Urinary bladder (tissue), 4 donors: ENCODE data around the gene PLEKHA6. TPM values are rescaled to one million over a fixed set of nuclear protein-coding genes. Genes with fewer than 3 reads are reported as not detected.

Experiments used
- DNase-seq: peaks from one replicate; pipeline ENCODE4 v3.0.0-alpha.2; 2015; ENCODE audit errors: extremely low spot score
- H3K27ac ChIP-seq: one replicate; pipeline ENCODE4 v1.5.1; 2013; ENCODE audit warnings: low read depth, mild to moderate bottlenecking, moderate library complexity
- H3K36me3 ChIP-seq: one replicate; pipeline ENCODE4 v1.6.1; 2013; ENCODE audit warnings: mild to moderate bottlenecking, moderate library complexity; ENCODE audit not compliant: insufficient read depth
- H3K4me1 ChIP-seq: one replicate; pipeline ENCODE4 v1.6.1; 2013; ENCODE audit warnings: mild to moderate bottlenecking, moderate library complexity; ENCODE audit not compliant: insufficient read depth
- H3K4me3 ChIP-seq: one replicate; pipeline ENCODE4 v1.5.1; 2013; ENCODE audit warnings: low read depth, low read length
- WGBS: extraction: QIAGEN DNeasy Blood & Tissue Kit; methylation state at CpG from one replicate; pipeline ENCODE4 v1.1.7; 2013; 5-methylcytosine and 5-hydroxymethylcytosine counted together
- polyA plus RNA-seq: library from polyadenylated mRNA; stranded (reverse); fragments of 200-250 nt; gene quantifications from one replicate; pipeline ENCODE4 v1.2.3, GENCODE V29; 2013
- total RNA-seq: library from RNA; depleted of rRNA; stranded (reverse); fragments of >200 nt; gene quantifications from one replicate; pipeline ENCODE4 v1.2.3, GENCODE V29; 2014
- donor health status: healthy with polysubstance abuse.
- donor health status: healthy.

PLEKHA6 gene
- total and polyA plus RNA-seq, 2 donors = 9.5 to 15.1 TPM

DNA sequence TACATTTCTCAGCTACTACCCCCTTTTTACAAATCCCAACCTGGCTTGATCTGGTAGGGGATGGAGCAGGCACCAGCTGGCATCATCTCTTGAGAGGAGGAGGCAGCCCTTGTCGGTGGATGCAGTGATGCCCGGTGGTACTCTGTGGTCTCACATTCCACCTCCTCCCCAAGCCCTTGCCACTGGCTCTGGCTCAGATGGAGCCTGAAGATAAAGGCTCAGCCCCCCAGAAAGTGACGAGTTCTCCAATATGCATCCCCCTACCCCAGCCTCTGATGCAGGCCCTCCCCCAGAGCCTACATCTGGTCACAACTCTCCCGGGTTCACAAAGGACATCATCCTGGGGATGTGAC, 142.1 kb downstream of the PLEKHA6 start:
- no peak overlapping the region for H3K4me3 ChIP-seq
- H3K27ac ChIP-seq = no peak overlapping the region
- WGBS = 60% methylated on average over 4 of the region's 4 CpGs
- H3K4me1 ChIP-seq = no peaks in the 10 kb centered on the region
- no peak for DNase-seq
- no peaks in the 10 kb centered on the region for H3K36me3 ChIP-seq

DNA sequence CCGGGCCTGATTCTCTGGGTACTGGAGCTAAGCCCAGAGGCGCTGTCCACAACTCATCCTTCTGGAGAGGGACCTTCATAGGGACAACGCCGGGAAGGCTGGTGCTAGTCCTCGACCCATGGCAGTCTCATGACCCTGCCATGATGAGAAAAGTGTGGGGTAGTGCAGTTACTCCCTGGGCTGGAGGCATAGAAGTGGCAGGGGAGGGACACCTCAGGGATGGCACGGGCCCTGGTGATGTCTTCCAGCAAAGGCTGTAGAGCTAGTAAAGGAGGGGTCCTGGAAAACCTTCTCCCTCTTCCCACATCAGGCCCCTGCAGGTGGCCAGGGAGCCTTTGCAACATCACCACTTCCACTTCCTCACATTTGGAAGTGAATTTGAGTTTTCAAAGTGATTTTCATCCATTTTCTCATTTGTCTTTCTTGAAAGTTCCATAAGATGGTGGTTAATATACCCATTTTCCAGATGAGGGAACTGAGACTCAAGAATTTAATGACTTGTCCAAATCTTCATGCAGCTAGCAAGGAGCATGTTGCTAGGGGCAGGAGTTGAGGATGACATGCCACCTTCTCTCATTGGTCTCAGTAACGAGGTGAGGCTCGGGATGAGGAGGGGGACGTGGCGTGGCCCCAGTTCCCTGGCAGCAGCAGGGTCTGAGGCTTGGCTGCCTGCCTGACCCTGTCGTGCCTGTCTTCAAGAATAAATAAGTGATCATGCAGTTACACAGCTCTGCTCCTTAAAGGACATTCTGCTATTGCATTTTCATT, 142.7 kb downstream of the PLEKHA6 start:
- Histone ChIP-seq H3K4me1 (no peaks in the 10 kb centered on the region), H3K36me3 (no peaks in the 10 kb centered on the region), H3K27ac (no peak overlapping the region), H3K4me3 (no peak overlapping the region)
- no peak for DNase-seq
- WGBS = 80% methylated on average over 11 of the region's 11 CpGs

DNA sequence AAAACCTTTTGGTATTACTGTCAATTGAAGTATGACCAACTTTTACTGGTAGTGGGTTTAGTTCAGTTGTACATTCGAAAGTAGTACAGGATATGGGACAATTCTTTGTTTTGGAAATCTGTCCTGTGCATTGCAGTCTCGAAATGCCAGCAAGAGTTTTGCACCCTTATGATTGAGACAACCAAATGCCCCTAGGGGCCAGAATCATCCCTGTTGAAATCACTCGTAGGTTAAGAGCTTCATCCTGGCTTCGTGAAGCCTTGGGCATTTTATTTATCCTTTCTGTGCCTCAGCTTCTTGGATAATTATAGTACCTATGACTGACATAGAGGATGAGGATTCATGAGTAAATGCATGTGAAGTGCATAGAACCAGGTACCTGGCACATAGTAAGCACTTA, 143.5 kb downstream of the PLEKHA6 start:
- Histone ChIP-seq H3K27ac (no peak overlapping the region), H3K4me3 (no peak overlapping the region), H3K36me3 (no peaks in the 10 kb centered on the region), H3K4me1 (no peaks in the 10 kb centered on the region)
- no peak for DNase-seq
- WGBS = 84% methylated on average over 4 of the region's 4 CpGs

DNA sequence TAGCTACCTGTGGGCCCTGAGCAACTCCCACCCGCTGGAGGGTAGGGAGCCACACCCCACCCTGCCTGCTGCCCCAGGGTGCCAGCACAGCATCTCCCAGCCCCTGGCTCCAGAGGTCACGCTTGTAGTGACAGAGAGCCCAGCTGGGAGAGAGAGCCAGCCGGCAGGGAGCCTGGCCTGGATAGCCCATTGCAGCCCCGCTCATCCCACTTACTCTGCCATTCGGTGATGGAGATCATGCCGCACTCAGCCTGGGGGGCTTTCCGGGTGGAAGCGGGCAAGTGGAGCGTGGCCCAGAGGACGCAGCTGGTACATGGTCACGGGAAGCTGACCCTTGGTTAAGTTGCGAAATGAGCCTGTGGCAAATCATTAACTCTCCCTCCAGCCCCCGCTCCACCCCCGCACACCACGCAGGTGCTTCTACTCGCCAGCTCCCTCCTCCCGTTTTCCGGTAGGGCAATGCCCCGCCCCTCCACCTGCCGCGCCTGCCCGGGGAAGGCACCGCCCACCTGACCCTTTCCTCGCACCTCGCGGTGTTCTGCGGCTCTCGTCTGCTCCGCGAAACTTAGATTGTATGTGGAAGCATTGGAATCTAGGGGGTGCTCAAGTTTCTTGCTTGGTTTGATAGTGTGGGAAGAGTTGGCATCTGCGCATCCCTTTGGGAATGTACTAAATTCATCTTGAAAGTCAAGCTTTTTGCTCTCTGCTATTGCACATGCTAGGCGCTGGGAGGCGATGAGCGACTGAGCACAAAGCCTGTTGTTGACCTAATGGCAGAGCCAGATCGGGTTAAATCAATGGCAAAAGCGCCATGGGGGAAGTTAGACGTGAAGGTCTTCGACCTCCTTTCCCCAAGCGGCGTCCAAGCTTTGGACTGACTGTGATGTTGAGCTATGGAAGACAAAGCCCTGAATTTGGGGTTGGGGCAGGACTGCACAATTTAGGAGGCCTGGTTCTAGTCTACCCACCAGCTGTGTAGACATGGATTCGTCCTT, 145.8 kb downstream of the PLEKHA6 start, which contains the start of gene GOLT1A:
Gene GOLT1A (minus strand): TSS at position 321 of the 995 bp plus-strand sequence. CDS start 82 bp downstream, at position 239.
- Histone ChIP-seq H3K4me3 (no peak within 1 kb of the TSS), H3K36me3 (no peaks in the 10 kb centered on the region), H3K27ac (no peak within 1 kb of the TSS), H3K4me1 (no peaks in the 10 kb centered on the region)
- WGBS = 13% methylated on average over 41 of the region's 41 CpGs
- DNase-seq = peak; percentile 48

DNA sequence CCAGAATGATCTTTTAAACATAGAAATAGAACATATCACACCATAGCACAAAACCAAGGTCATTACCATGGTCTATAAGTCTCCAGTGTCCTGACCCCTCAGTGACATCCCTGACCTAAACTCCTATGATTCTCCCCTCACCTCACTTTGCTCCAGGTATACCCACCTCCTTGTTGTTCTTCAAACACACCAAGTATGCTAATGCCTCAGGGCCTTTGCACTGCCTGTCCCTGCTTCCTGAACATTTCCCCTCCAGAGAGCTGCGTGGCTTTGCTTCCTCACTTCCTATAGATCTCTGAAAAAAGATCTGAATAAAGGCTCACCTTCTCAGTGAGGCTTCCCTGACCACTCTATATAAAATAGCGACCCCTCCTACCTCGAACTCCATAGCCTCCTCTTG, 147.0 kb downstream of the PLEKHA6 start:
- no peak overlapping the region for H3K4me3 ChIP-seq
- no peak overlapping the region for H3K27ac ChIP-seq
- no peaks in the 10 kb centered on the region for H3K4me1 ChIP-seq
- 91% methylated on average over 3 of the region's 3 CpGs for WGBS
- no peaks in the 10 kb centered on the region for H3K36me3 ChIP-seq
- DNase-seq = no peak

DNA sequence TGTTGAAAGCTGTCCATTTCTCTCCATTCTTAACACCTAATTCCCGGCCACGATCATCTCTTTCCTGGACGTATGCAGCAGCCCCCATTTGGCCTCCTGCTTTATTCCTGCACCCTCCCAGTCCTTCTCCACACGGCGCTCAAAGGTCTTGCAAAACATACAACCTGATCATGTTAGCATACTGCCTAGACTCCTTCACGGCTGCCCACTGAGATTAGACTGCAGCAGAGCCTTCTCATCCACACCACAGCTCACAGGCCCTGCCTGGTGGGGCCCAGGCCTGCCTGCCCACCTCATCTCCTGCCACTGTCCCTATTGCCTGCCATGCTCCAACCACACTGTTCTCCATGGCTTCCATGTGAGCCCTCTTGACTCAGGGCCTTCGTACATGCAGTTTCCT, 148.7 kb downstream of the PLEKHA6 start:
- Histone ChIP-seq H3K27ac (no peak overlapping the region), H3K4me1 (no peaks in the 10 kb centered on the region), H3K36me3 (no peaks in the 10 kb centered on the region), H3K4me3 (no peak overlapping the region)
- 77% methylated on average over 7 of the region's 7 CpGs for WGBS
- DNase-seq = no peak

DNA sequence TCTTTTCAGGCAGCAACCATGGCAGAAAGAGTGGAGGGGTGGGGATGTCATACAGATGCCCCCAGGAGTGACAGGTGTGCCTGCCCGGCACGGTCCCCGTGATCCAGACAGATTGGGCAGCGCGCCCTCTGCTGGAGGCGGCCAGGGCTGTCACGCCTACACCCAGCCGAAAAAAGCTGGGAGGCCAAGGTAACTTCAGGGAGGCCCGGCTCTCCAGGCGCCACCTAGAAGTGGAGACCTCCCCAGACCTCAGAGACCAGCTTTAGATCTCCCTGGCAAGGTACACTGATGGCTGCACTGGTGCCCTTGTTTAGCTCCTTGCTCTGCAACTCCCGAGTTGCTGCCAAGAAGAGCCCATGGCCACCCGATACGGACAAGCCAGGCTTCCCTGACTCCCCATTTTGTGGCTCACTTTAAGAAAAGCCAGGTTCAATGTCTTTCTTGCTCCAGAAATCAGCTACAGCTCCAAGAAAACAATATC, 152.6 kb downstream of the PLEKHA6 start:
- Histone ChIP-seq H3K36me3 (no peaks in the 10 kb centered on the region), H3K4me3 (no peak overlapping the region), H3K27ac (no peak overlapping the region), H3K4me1 (no peaks in the 10 kb centered on the region)
- 17% methylated on average over 13 of the region's 13 CpGs for WGBS
- DNase-seq = no peak

DNA sequence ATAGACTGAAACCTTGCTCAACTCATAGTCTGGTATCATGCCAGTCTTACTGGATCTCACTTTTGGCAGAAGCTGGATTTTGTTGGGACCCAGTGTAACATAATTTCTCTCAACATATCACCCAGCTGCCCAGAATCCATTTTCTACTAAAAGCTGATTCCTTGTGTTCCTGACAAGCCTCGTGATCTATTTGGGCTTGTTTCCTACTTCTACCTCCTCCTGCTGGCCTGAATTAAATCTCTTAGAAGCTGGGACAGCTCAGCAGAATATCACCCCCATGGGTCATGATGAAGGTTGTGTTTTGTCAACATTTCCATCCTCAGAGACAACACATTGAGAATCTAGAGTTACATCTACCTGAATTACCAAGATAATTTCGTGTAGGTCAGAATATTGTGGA, 153.6 kb downstream of the PLEKHA6 start:
- Histone ChIP-seq H3K36me3 (no peaks in the 10 kb centered on the region), H3K27ac (no peak overlapping the region), H3K4me3 (no peak overlapping the region), H3K4me1 (no peaks in the 10 kb centered on the region)
- 36% methylated on average over 2 of the region's 2 CpGs for WGBS
- no peak for DNase-seq

DNA sequence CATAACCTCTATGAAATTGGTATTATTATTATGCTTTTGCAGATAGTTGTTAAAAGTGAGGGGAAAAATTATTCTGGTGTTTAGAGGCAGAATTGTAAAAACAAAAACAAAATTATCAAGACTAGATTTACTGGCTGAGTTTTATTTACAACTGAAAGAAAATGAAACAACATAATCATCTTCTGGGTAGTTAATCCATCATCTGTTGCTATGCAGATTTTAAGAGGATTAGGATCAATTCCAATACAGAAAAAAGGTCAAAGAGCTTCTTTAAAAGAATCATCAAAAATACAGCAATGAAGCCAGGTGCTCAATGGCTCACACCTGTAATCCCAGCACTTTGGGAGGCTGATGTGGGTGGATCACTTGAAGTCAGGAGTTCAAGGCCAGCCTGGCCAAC, 154.2 kb downstream of the PLEKHA6 start:
- Histone ChIP-seq H3K4me1 (no peaks in the 10 kb centered on the region), H3K27ac (no peak overlapping the region), H3K4me3 (no peak overlapping the region), H3K36me3 (no peaks in the 10 kb centered on the region)
- no peak for DNase-seq

DNA sequence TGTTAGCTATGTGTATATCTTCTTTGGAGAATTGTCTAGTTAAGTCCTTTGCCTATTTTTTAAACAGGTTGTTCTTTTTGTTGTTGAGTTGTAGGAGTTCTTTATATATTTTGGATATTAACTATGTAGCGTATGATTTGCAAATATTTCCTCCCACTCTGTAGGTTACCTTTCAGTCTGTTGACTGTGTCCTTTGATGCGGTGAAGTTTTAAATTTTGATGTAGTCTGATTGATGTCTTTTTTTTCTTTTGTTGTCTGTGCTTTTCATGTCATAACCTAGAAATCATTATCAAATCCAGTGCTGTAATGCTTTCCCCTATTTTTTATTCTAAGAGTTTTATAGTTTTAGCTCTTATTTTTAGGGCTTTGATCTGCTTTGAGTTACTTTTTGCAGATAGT, 154.8 kb downstream of the PLEKHA6 start:
- Histone ChIP-seq H3K27ac (no peak overlapping the region), H3K36me3 (no peaks in the 10 kb centered on the region), H3K4me1 (no peaks in the 10 kb centered on the region), H3K4me3 (no peak overlapping the region)
- 93% methylated on average over 2 of the region's 2 CpGs for WGBS
- no peak for DNase-seq

DNA sequence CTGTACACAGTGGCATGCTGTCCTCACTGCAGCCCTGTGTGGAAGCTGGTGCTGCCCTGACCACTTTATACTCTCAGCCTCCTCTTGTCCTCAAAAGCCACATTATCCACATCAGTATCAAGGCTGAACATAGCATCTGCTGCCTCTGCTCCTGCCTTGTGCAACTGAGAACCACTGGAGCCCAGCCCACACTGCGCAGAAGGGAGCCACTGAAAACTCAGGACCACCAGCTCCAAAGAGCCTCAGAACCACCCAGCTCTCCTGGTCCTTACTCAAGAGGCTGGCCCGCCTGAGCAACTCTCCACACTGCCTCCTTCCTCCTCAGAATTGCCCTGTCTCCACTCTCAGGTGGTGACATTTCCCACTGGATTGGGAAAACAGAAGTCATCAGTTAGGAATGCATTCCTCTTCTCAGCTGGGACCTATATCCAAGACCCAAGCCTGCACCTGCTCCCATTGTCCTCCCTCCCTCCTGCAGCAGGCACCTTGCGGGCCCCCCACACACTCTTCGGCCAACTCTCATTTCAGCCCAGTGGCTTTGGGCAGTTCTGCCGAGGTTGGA, 156.4 kb downstream of the PLEKHA6 start:
- DNase-seq = no peak
- Histone ChIP-seq H3K4me3 (no peak overlapping the region), H3K36me3 (no peaks in the 10 kb centered on the region), H3K27ac (no peak overlapping the region), H3K4me1 (no peaks in the 10 kb centered on the region)
- WGBS = 92% methylated on average over 5 of the region's 5 CpGs

DNA sequence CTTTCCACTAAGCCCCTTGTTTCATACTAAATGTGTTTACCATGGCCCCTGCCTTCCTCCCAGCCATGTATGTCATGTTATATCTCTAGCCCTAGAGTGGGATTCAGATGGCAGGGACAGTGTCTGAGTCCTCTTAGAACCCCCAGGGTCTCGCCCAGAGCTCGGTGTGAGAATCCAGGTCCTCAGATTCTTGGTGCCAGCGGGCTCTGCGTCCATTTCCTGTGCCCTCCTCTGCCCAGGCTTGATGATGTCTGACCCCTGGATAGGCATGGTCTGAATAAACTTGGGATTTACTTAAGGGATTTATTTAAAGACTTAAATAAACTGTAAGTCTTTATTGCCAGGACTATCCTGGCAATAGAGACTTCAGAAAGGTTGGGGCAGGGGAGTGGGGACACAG, 157.2 kb downstream of the PLEKHA6 start:
- no peaks in the 10 kb centered on the region for H3K36me3 ChIP-seq
- DNase-seq = no peak
- no peak overlapping the region for H3K27ac ChIP-seq
- no peaks in the 10 kb centered on the region for H3K4me1 ChIP-seq
- 79% methylated on average over 4 of the region's 4 CpGs for WGBS
- no peak overlapping the region for H3K4me3 ChIP-seq

DNA sequence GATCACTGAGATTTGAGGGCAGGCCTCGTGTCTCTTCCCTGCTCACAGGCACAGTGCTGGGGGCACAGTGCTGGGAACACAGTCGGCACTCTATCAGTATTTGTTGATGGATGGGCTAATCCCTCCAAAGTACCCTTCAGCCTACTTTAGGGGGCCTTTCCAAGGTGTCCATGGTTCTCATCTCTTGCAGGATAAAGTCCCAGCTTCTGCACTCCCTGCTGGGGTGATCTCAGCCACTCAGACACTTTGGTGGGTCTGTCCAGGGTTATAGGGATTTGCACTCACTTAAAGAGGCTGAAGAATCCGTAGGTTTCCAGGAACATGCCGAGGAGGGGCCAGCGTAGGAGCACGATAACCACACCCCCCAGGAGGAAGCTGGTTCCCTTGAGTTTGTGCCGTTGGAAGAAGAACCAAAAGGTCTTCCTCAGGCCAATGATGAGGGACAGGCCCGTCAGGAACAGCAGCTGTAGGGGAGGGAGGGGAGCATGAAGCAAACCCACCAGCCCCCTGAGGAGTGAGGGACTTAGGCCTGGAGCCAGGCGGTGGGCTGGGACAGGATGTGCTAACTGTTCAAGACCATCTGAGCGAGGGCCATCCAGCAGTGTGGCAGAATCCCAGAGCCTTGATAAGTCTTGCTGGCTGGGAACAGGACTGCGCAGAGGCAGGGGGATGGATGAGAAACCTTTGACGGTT, 158.2 kb downstream of the PLEKHA6 start:
- H3K4me1 ChIP-seq = no peaks in the 10 kb centered on the region
- 72% methylated on average over 12 of the region's 12 CpGs for WGBS
- no peak for DNase-seq

More for the DNA sequence above, 158.2 kb downstream of the PLEKHA6 start:
- Histone ChIP-seq H3K36me3 (no peaks in the 10 kb centered on the region), H3K27ac (no peak overlapping the region), H3K4me3 (no peak overlapping the region)
